Neural progenitor cell (in vitro differentiated cells): ENCODE data around the gene RAET1G.
"Not testable (repeated sequence)": the region's sequence is repeated elsewhere in the genome, so short reads cannot be mapped to it uniquely, and the experiment has no call there.

Source experiments
- EZH2 ChIP-seq: fragments of 200-600 bp; sonication (generic); IDR thresholded peaks from 2 replicates; pipeline ENCODE4 v1.6.1; 2017; ENCODE audit warnings: antibody characterized with exemption, mild to moderate bottlenecking, moderate library complexity
- EZH2phosphoT487 ChIP-seq: fragments of 200-600 bp; sonication (generic); IDR thresholded peaks from 2 replicates; pipeline ENCODE4 v1.6.1; 2017; ENCODE audit warnings: antibody characterized with exemption
- TF ChIP-seq, protein P1 (sequence below): fragments of 200-600 bp; sonication (generic); IDR thresholded peaks from 2 replicates; pipeline ENCODE4 v1.5.1; 2017; ENCODE audit warnings: antibody characterized with exemption, mild to moderate bottlenecking

DNA sequence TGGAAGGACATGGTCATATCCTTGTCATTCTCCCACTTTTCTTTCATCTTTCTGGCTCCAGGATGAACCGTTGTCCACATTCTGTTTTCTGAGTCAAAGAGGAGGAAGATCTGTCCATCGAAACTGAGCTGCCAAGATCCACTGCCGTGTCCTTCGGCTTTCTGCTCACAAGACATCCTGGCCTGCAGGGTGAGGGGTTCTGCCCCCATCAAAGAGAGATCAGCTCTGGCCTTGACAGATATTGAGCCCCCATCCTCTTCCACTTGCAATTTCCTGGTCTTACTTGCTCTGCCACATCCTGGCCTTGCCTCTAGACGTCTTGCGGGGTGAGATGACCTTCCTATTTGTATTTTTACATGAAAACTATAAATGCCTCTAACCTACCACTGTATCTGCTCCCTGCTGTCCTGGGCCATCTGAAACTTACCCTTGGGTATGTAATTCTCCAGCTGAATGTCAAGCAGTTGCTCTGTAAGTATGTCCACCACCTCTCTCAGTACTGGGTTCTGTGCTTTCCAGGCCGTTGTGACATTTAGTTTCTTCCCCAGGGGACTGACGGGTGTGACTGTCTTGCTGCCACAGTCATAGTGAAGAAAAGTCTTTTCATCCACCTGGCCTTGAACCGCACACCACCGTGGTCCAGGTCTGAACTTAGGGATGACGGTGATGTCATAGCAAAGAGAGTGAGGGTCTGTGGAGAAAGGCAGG is 3.6 kb downstream of the RAET1G start:
- TF ChIP-seq, protein P1, sequence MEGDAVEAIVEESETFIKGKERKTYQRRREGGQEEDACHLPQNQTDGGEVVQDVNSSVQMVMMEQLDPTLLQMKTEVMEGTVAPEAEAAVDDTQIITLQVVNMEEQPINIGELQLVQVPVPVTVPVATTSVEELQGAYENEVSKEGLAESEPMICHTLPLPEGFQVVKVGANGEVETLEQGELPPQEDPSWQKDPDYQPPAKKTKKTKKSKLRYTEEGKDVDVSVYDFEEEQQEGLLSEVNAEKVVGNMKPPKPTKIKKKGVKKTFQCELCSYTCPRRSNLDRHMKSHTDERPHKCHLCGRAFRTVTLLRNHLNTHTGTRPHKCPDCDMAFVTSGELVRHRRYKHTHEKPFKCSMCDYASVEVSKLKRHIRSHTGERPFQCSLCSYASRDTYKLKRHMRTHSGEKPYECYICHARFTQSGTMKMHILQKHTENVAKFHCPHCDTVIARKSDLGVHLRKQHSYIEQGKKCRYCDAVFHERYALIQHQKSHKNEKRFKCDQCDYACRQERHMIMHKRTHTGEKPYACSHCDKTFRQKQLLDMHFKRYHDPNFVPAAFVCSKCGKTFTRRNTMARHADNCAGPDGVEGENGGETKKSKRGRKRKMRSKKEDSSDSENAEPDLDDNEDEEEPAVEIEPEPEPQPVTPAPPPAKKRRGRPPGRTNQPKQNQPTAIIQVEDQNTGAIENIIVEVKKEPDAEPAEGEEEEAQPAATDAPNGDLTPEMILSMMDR, result not testable (repeated sequence)
- TF ChIP-seq EZH2, EZH2phosphoT487: not testable (repeated sequence)
